A549 (cell line): ENCODE measurements around the gene HOXA7. TPM values are rescaled to one million over a fixed set of nuclear protein-coding genes. Genes with fewer than 3 reads are reported as not detected.

Experiments
- ATAC-seq, 2 experiments: fragments of 200-7000 bp in 1 of 2; fragments of >200 bp in 1 of 2; cut with Nextera tagmentation in 1 of 2; cut with Tn5 transposase in 1 of 2; 3 replicates each; pipeline versions ENCODE4 v1.8.0 to v1.9.1; 2018 to 2020; ENCODE audit warnings: mild to moderate bottlenecking in 1 of 2, moderate library complexity in 1 of 2
- CTCF ChIA-PET: fragments of 300-600 bp; sonication (Branson Sonifier 250); formaldehyde crosslinking; extraction: SDS; loops from one replicate; lab custom pipeline; 2021; ENCODE audit warnings: antibody characterized with exemption, inconsistent platforms; lab: Yijun Ruan, JAX
- POLR2A ChIA-PET: fragments of 350-600 bp; formaldehyde crosslinking; extraction: SDS; loops from one replicate; lab custom pipeline; 2021; ENCODE audit warnings: antibody characterized with exemption, inconsistent platforms; lab: Yijun Ruan, JAX
- DNase-seq, 2 experiments: peaks; one replicate each; pipeline versions ENCODE4 v3.0.0 to v3.0.0-alpha.2; 2011 to 2016; ENCODE audit warnings: low read depth in 1 of 2, low spot score in 1 of 2
- FAIRE-seq: peaks from 2 replicates; lab custom pipeline; 2011; peaks lifted over from hg19 to GRCh38; lab: Jason Lieb, UNC
- H3K27ac ChIP-seq, 2 experiments: fragments of >200 bp; sonication (Bioruptor Twin); formaldehyde crosslinking; 3 replicates each; pipeline ENCODE4 v1.5.1; 2016 to 2017
- H3K4me1 ChIP-seq: fragments of >200 bp; sonication (Bioruptor Twin); formaldehyde crosslinking; 3 replicates; pipeline ENCODE4 v1.6.1; 2016
- H3K4me2 ChIP-seq: fragments of >200 bp; sonication (Bioruptor Twin); formaldehyde crosslinking; 3 replicates; pipeline ENCODE4 v1.6.1; 2016
- H3K4me3 ChIP-seq: fragments of >200 bp; sonication (Bioruptor Twin); formaldehyde crosslinking; 3 replicates; pipeline ENCODE4 v1.5.1; 2016
- H3K9me3 ChIP-seq: fragments of >200 bp; sonication (Bioruptor Twin); formaldehyde crosslinking; 3 replicates; pipeline ENCODE4 v1.6.1; 2016
- ATOH8 ChIP-seq: fragments of 250-450 bp; sonication (Bioruptor Pico); IDR thresholded peaks from 2 replicates; pipeline ENCODE4 v1.5.0; 2020; ENCODE audit warnings: low read depth, mild to moderate bottlenecking, moderate library complexity
- BCL3 ChIP-seq: fragments of >200 bp; sonication (Bioruptor Twin); formaldehyde crosslinking; IDR thresholded peaks from 3 replicates; pipeline ENCODE4 v1.6.1; 2016
- CBX2 ChIP-seq: fragments of 200-600 bp; sonication (generic); IDR thresholded peaks from 2 replicates; pipeline ENCODE4 v1.6.1; 2016; ENCODE audit warnings: low read depth, mild to moderate bottlenecking, borderline replicate concordance
- CEBPB ChIP-seq, 2 experiments: fragments of >200 bp in 1 of 2; sonication (Bioruptor Twin) in 1 of 2; formaldehyde crosslinking in 1 of 2; IDR thresholded peaks; 2 replicates each; pipeline ENCODE4 v1.6.1; 2012 to 2016
- CHD4 ChIP-seq: fragments of 200-600 bp; sonication (generic); IDR thresholded peaks from 2 replicates; pipeline ENCODE4 v1.6.1; 2016; ENCODE audit warnings: antibody characterized with exemption, mild to moderate bottlenecking, borderline replicate concordance
- E2F6 ChIP-seq: IDR thresholded peaks from 2 replicates; pipeline ENCODE4 v1.6.1; 2012; ENCODE audit warnings: low read depth, borderline replicate concordance
- EHMT2 ChIP-seq: fragments of 200-600 bp; sonication (generic); IDR thresholded peaks from 2 replicates; pipeline ENCODE4 v1.6.1; 2016; ENCODE audit warnings: antibody characterized with exemption, low read depth, mild to moderate bottlenecking, moderate library complexity
- EP300 ChIP-seq, 2 experiments: fragments of >200 bp; sonication (Bioruptor Twin); formaldehyde crosslinking; IDR thresholded peaks; 2 replicates in 1 of 2; 3 replicates in 1 of 2; pipeline ENCODE4 v1.6.1; 2016 to 2017
- ESRRA ChIP-seq: fragments of 150-350 bp; IDR thresholded peaks from 2 replicates; pipeline ENCODE4 v1.6.1; 2014; ENCODE audit warnings: mild to moderate bottlenecking, low read length, borderline replicate concordance
- GATA3 ChIP-seq: IDR thresholded peaks from 2 replicates; pipeline ENCODE4 v1.6.1; 2012; ENCODE audit warnings: borderline replicate concordance
- HDAC2 ChIP-seq: fragments of 200-600 bp; sonication (generic); IDR thresholded peaks from 2 replicates; pipeline ENCODE4 v1.6.1; 2016
- HES2 ChIP-seq: fragments of >200 bp; sonication (Bioruptor Twin); formaldehyde crosslinking; IDR thresholded peaks from 2 replicates; pipeline ENCODE4 v1.6.1; 2016
- HOXB13 ChIP-seq: fragments of 250-450 bp; sonication (Bioruptor Pico); IDR thresholded peaks from 2 replicates; pipeline ENCODE4 v1.5.0; 2020; ENCODE audit warnings: low read depth, mild to moderate bottlenecking, moderate library complexity
- KDM1A ChIP-seq: fragments of 200-600 bp; sonication (generic); IDR thresholded peaks from 2 replicates; pipeline ENCODE4 v1.6.1; 2016; ENCODE audit warnings: low read depth, mild to moderate bottlenecking
- KDM5A ChIP-seq: fragments of 200-600 bp; sonication (generic); IDR thresholded peaks from 2 replicates; pipeline ENCODE4 v1.6.1; 2016; ENCODE audit warnings: antibody characterized with exemption, mild to moderate bottlenecking
- MAFK ChIP-seq: fragments of 450-650 bp; IDR thresholded peaks from 2 replicates; pipeline ENCODE4 v1.6.1; 2014; ENCODE audit not compliant: partially characterized antibody
- MYC ChIP-seq: IDR thresholded peaks from 2 replicates; pipeline ENCODE4 v1.6.1; 2012; ENCODE audit warnings: mild to moderate bottlenecking, inconsistent platforms, low read length, improper control_type of control experiment, borderline replicate concordance
- NR3C1 ChIP-seq: fragments of >200 bp; sonication (Bioruptor Twin); formaldehyde crosslinking; IDR thresholded peaks from 3 replicates; pipeline ENCODE4 v1.6.1; 2017
- PHF8 ChIP-seq: fragments of 200-600 bp; sonication (generic); IDR thresholded peaks from 2 replicates; pipeline ENCODE4 v1.6.1; 2016; ENCODE audit warnings: low read depth, mild to moderate bottlenecking, antibody characterized with exemption, moderate library complexity, borderline replicate concordance
- RCOR1 ChIP-seq: fragments of 150-350 bp; IDR thresholded peaks from 2 replicates; pipeline ENCODE4 v1.6.1; 2014; ENCODE audit warnings: antibody characterized with exemption, low read length, low read depth
- RFX5 ChIP-seq: fragments of 450-650 bp; IDR thresholded peaks from 2 replicates; pipeline ENCODE4 v1.7.1; 2014; ENCODE audit warnings: antibody characterized with exemption, mild to moderate bottlenecking, moderate library complexity
- RNF2 ChIP-seq: fragments of 200-600 bp; sonication (generic); IDR thresholded peaks from 2 replicates; pipeline ENCODE4 v1.6.1; 2016; ENCODE audit warnings: low read depth, mild to moderate bottlenecking, antibody characterized with exemption, moderate library complexity, borderline replicate concordance
- SREBF2 ChIP-seq: fragments of 450-650 bp; IDR thresholded peaks from 2 replicates; pipeline ENCODE4 v1.6.1; 2014; ENCODE audit warnings: mild to moderate bottlenecking, moderate library complexity
- TFCP2L1 ChIP-seq: fragments of 250-450 bp; sonication (Bioruptor Pico); IDR thresholded peaks from 2 replicates; pipeline ENCODE4 v1.5.0; 2021; ENCODE audit warnings: mild to moderate bottlenecking
- TP53 ChIP-seq: fragments of 250-450 bp; sonication (Bioruptor Pico); IDR thresholded peaks from 2 replicates; pipeline ENCODE4 v1.5.0; 2021; ENCODE audit warnings: mild to moderate bottlenecking, moderate library complexity
- ZC3H11A ChIP-seq: fragments of 450-650 bp; IDR thresholded peaks from 2 replicates; pipeline ENCODE4 v1.6.1; 2014; ENCODE audit warnings: antibody characterized with exemption, mild to moderate bottlenecking
- ZFP36 ChIP-seq: fragments of 450-650 bp; IDR thresholded peaks from 2 replicates; pipeline ENCODE4 v1.6.1; 2014; ENCODE audit warnings: borderline replicate concordance; ENCODE audit not compliant: partially characterized antibody
- WGBS: methylation state at CpG from one replicate; pipeline ENCODE4 v1.1.6; 2017; ENCODE audit errors: missing lambda C conversion rate; 5-methylcytosine and 5-hydroxymethylcytosine counted together
- polyA plus RNA-seq, 4 experiments: library from polyadenylated mRNA; depleted of rRNA in 3 of 4; stranded (reverse); fragments of >200 nt; fragmentation: RNase III in 1 of 4; extraction: RNeasy Plus Mini Kit Qiagen cat#74134 plus additional on column Dnase treatment in 1 of 4; gene quantifications; 2 replicates in 3 of 4; 3 replicates in 1 of 4; pipeline ENCODE4 v1.2.3, GENCODE V29; 2011 to 2017
- TF ChIP-seq, protein P1 (sequence below): IDR thresholded peaks from 2 replicates; pipeline ENCODE4 v1.6.1; 2012
- TF ChIP-seq, protein P2 (sequence below): fragments of >200 bp; sonication (Bioruptor Twin); formaldehyde crosslinking; IDR thresholded peaks from 3 replicates; pipeline ENCODE4 v1.5.1; 2016

The HOXA7 gene
- polyA plus RNA-seq, 2 of the 4 experiments (the other 2 are of a cell fraction) = 4.1 to 4.8 TPM

DNA sequence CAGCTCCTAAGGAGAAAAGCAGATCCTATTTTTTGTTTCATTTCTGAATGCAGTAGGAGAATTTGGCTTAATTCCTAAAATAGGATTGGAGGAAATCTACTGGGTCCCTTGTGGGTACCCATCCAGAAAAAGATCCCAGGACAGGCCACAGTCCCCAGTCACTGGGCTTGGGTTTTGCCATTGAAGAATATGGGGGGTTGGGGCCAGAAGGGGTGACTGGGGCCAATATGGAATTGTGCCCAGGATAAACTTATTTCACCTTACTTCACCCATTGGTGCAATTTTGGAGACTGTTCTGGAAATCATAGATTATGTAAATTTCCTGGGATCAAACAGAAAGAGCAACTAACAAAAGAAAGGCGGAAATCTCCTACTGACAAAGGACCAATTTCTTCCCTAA, 18.0 kb downstream of the HOXA7 start:
- no peak for ATAC-seq
- H3K4me3 ChIP-seq = no peak overlapping the region
- CTCF ChIA-PET = no interaction called here

DNA sequence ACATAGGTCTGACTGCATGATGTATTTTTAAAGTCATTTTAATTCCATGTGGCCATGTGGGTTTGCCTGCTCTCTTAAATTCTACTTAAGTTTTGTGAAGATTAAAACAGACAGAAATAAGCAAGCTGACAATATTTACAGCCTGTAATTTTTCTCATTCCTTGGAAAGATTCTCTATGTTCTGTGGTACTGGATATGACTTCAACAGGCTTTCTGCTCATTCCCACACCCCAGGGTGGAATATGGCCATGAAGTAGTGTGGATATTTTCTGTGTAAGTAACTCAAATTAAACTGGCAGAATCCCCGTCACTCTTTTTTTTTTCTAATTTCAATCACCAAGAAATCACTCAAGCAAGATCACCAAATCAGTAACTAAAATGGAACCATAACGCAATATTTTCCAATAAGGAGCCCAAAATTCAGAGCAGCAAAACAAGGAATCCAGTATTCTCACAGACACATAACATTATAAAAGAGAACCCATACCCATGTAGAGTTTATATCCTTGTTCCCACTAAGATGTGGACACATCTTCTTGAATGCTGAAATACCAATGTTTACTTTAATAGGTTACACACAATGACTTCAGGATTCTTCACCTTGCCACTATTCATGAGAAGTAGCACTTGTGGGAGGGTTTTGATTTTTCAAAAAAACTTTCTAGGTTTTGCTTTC, 18.7 kb downstream of the HOXA7 start:
- peak overlapping the region in 1 of 2 experiments; percentile 82; a peak in 1 of 6 replicates for H3K27ac ChIP-seq
- peaks cover 52% of the 10 kb centered on the region for H3K4me1 ChIP-seq
- FAIRE-seq (no peak), ATAC-seq (no peak), DNase-seq (peak in 1 of 2 experiments; percentile 36)
- no peak overlapping the region for H3K4me3 ChIP-seq
- POLR2A ChIA-PET = no interaction called here
- TF ChIP-seq PHF8 = no peak
- TF ChIP-seq CBX2 = no peak
- no peak for TF ChIP-seq HDAC2
- TF ChIP-seq TFCP2L1 (CRISPR knock-in tag) = no peak
- TF ChIP-seq ZFP36 = no peak
- TF ChIP-seq ATOH8 (CRISPR knock-in tag) = no peak
- no peak for TF ChIP-seq EHMT2
- no peak for TF ChIP-seq RNF2
- TF ChIP-seq, protein P1, sequence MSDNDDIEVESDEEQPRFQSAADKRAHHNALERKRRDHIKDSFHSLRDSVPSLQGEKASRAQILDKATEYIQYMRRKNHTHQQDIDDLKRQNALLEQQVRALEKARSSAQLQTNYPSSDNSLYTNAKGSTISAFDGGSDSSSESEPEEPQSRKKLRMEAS = no peak
- TF ChIP-seq NR3C1 = no peak
- TF ChIP-seq KDM5A = no peak
- TF ChIP-seq CEBPB (IDR thresholded peaks at IDR 0.05) = no peak
- TF ChIP-seq TP53 = no peak
- no peak for TF ChIP-seq RFX5
- no peak for TF ChIP-seq MYC
- no peak for TF ChIP-seq HOXB13
- H3K4me2 ChIP-seq = peak overlapping the region; percentile 5; the same call in 1 of the 3 replicates
- no peaks in the 10 kb centered on the region for H3K9me3 ChIP-seq
- WGBS = 93% methylated on average over 2 of the region's 2 CpGs
- CTCF ChIA-PET = no interaction called here

More for the DNA sequence above, 18.0 kb downstream of the HOXA7 start:
- H3K4me1 ChIP-seq = peaks cover 50% of the 10 kb centered on the region
- H3K4me2 ChIP-seq = 0 out of 3 replicates have a peak overlapping the region, but pooled peaks have one; percentile 5
- DNase-seq (no peak), FAIRE-seq (no peak)
- peak overlapping the region in 1 of 2 experiments; percentile 19; a peak in 1 of 6 replicates for H3K27ac ChIP-seq
- no peaks in the 10 kb centered on the region for H3K9me3 ChIP-seq
- 97% methylated on average over 1 of the region's 1 CpG for WGBS
- TF ChIP-seq ESRRA = no peak
- TF ChIP-seq E2F6 = no peak
- TF ChIP-seq KDM5A = no peak
- TF ChIP-seq PHF8 = no peak
- TF ChIP-seq BCL3 = no peak
- TF ChIP-seq MYC = no peak
- no peak for TF ChIP-seq ZC3H11A
- TF ChIP-seq, protein P2, sequence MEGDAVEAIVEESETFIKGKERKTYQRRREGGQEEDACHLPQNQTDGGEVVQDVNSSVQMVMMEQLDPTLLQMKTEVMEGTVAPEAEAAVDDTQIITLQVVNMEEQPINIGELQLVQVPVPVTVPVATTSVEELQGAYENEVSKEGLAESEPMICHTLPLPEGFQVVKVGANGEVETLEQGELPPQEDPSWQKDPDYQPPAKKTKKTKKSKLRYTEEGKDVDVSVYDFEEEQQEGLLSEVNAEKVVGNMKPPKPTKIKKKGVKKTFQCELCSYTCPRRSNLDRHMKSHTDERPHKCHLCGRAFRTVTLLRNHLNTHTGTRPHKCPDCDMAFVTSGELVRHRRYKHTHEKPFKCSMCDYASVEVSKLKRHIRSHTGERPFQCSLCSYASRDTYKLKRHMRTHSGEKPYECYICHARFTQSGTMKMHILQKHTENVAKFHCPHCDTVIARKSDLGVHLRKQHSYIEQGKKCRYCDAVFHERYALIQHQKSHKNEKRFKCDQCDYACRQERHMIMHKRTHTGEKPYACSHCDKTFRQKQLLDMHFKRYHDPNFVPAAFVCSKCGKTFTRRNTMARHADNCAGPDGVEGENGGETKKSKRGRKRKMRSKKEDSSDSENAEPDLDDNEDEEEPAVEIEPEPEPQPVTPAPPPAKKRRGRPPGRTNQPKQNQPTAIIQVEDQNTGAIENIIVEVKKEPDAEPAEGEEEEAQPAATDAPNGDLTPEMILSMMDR = no peak
- no peak for TF ChIP-seq SREBF2
- TF ChIP-seq ATOH8 (CRISPR knock-in tag) = no peak
- no peak for TF ChIP-seq EP300 (IDR thresholded peaks at IDR 0.05)
- no peak for TF ChIP-seq RCOR1
- TF ChIP-seq CHD4 = no peak
- no peak for TF ChIP-seq KDM1A
- no peak for TF ChIP-seq HES2
- TF ChIP-seq NR3C1 = no peak
- no peak for TF ChIP-seq RNF2
- no peak for TF ChIP-seq MAFK
- no peak for TF ChIP-seq GATA3
- POLR2A ChIA-PET = no interaction called here
